CD14-positive monocyte (primary cell): ENCODE results near the gene SCN2A. TPM values are rescaled to one million over a fixed set of nuclear protein-coding genes. Genes with fewer than 3 reads are reported as not detected.

ENCODE experiments used
- DNase-seq, 3 donors: peaks; one replicate each; pipeline ENCODE4 v3.0.0-alpha.2; 2011 to 2022
- H2AFZ ChIP-seq: 2 replicates; pipeline ENCODE4 v1.6.0; 2012; ENCODE audit warnings: mild to moderate bottlenecking, low read depth, low read length, inconsistent platforms; ENCODE audit not compliant: insufficient read depth, poor library complexity, severe bottlenecking
- H3K27ac ChIP-seq, 2 donors: 1 replicate in 1 of 2; 2 replicates in 1 of 2; pipeline ENCODE4 v1.5.1; 2012 to 2013; ENCODE audit warnings: low read length in 2 of 2, control low read depth in 1 of 2, inconsistent platforms in 1 of 2, low read depth in 1 of 2, mild to moderate bottlenecking in 1 of 2
- H3K27me3 ChIP-seq, 2 donors: one replicate each; pipeline versions ENCODE4 v1.6.0 to v1.6.1; 2011 to 2013; ENCODE audit warnings: low read length in 2 of 2; ENCODE audit not compliant: control insufficient read depth in 2 of 2, insufficient read depth in 2 of 2
- H3K36me3 ChIP-seq, 2 donors: replicated peaks in 1 of 2; 1 replicate in 1 of 2; 2 replicates in 1 of 2; pipeline versions ENCODE4 v1.5.1 to v1.6.1; 2012 to 2013; ENCODE audit warnings: low read length in 2 of 2, control low read depth in 1 of 2, inconsistent platforms in 1 of 2, mild to moderate bottlenecking in 1 of 2; ENCODE audit not compliant: insufficient read depth in 2 of 2, control insufficient read depth in 1 of 2
- H3K4me1 ChIP-seq, 2 donors: 1 replicate in 1 of 2; 2 replicates in 1 of 2; pipeline versions ENCODE4 v1.5.1 to v1.6.1; 2012 to 2013; ENCODE audit warnings: low read length in 2 of 2, control low read depth in 1 of 2, inconsistent platforms in 1 of 2, mild to moderate bottlenecking in 1 of 2, moderate library complexity in 1 of 2; ENCODE audit not compliant: insufficient read depth in 2 of 2, control insufficient read depth in 1 of 2
- H3K4me2 ChIP-seq: replicated peaks from 2 replicates; pipeline ENCODE3; 2012; ENCODE audit warnings: low read length, moderate library complexity, mild to moderate bottlenecking; ENCODE audit not compliant: poor library complexity, severe bottlenecking; ENCODE audit errors: extremely low read depth
- H3K4me3 ChIP-seq, 3 experiments: fragments of 200-600 bp in 1 of 3; sonication (generic) in 1 of 3; replicated peaks in 1 of 3; 1 replicate in 2 of 3; 2 replicates in 1 of 3; pipeline ENCODE4 v1.5.1; 2011 to 2013; ENCODE audit warnings: low read length in 3 of 3, mild to moderate bottlenecking in 3 of 3, control low read depth in 2 of 3, low read depth in 2 of 3, inconsistent platforms in 1 of 3, moderate library complexity in 1 of 3
- H3K79me2 ChIP-seq: 2 replicates; pipeline ENCODE4 v1.6.0; 2012; ENCODE audit warnings: mild to moderate bottlenecking, control low read depth, inconsistent platforms, low read length, moderate library complexity; ENCODE audit not compliant: insufficient read depth
- H3K9ac ChIP-seq: 2 replicates; pipeline ENCODE4 v1.6.0; 2017; ENCODE audit warnings: low read length, mild to moderate bottlenecking; ENCODE audit not compliant: insufficient read depth, poor library complexity, severe bottlenecking
- H3K9me3 ChIP-seq, 2 donors: replicated peaks in 1 of 2; 1 replicate in 1 of 2; 2 replicates in 1 of 2; pipeline versions ENCODE4 v1.5.1 to v1.6.1; 2012 to 2013; ENCODE audit warnings: low read length in 2 of 2, control low read depth in 1 of 2; ENCODE audit not compliant: control insufficient read depth in 1 of 2, insufficient read depth in 1 of 2
- H4K20me1 ChIP-seq: 2 replicates; pipeline ENCODE4 v1.6.0; 2012; ENCODE audit warnings: mild to moderate bottlenecking, low read length, control low read depth, moderate library complexity; ENCODE audit not compliant: insufficient read depth
- H3K27ac Mint-ChIP-seq, 7 donors: one replicate each; pipeline ENCODE4 v1.8.0; 2020; ENCODE audit warnings: mild to moderate bottlenecking in 7 of 7, mixed read lengths in 7 of 7, moderate library complexity in 6 of 7, inconsistent platforms in 2 of 7
- H3K27me3 Mint-ChIP-seq, 3 donors: one replicate each; pipeline ENCODE4 v1.8.0; 2021 to 2022; ENCODE audit warnings: low read depth in 3 of 3, mild to moderate bottlenecking in 3 of 3, mixed read lengths in 3 of 3, moderate library complexity in 3 of 3, inconsistent platforms in 1 of 3
- H3K36me3 Mint-ChIP-seq, 2 donors: one replicate each; pipeline ENCODE4 v1.8.0; 2020; ENCODE audit warnings: mixed read lengths in 2 of 2, inconsistent platforms in 1 of 2, mild to moderate bottlenecking in 1 of 2
- H3K4me1 Mint-ChIP-seq: one replicate; pipeline ENCODE4 v1.8.0; 2020; ENCODE audit warnings: mild to moderate bottlenecking, mixed read lengths
- H3K4me3 Mint-ChIP-seq, 2 donors: one replicate each; pipeline ENCODE4 v1.8.0; 2020; ENCODE audit warnings: mild to moderate bottlenecking in 2 of 2, mixed read lengths in 2 of 2, moderate library complexity in 1 of 2
- H3K9me3 Mint-ChIP-seq, 7 donors: one replicate each; pipeline ENCODE4 v1.8.0; 2020 to 2022; ENCODE audit warnings: mixed read lengths in 7 of 7, mild to moderate bottlenecking in 6 of 7, moderate library complexity in 6 of 7, inconsistent platforms in 2 of 7
- WGBS: methylation state at CpG from one replicate; pipeline ENCODE4 v1.1.5; 2013; ENCODE audit warnings: missing lambda C conversion rate; ENCODE audit not compliant: insufficient coverage; 5-methylcytosine and 5-hydroxymethylcytosine counted together
- intact Hi-C, 2 donors: fragments of 100-400 bp; cut with micrococcal nuclease; formaldehyde crosslinking; loops; one replicate each; pipeline versions ENCODE4 v1.15.0 to v1.15.1; 2023
- polyA plus RNA-seq, 3 donors: library from polyadenylated mRNA; depleted of rRNA in 1 of 3; unstranded in 2 of 3; stranded (reverse) in 1 of 3; fragments of 300-500 nt in 2 of 3; fragments of >200 nt in 1 of 3; fragmentation: Illumina TruSeq in 2 of 3; gene quantifications; 1 replicate in 2 of 3; 2 replicates in 1 of 3; pipeline ENCODE4 v1.2.3, GENCODE V29; 2012 to 2021
- TF ChIP-seq, protein P1 (sequence below): fragments of 200-600 bp; IDR thresholded peaks from one replicate; pipeline ENCODE4 v1.8.0; 2022; ENCODE audit warnings: antibody characterized with exemption, mild to moderate bottlenecking

The SCN2A gene
- polyA plus RNA-seq, 3 donors: not detected

DNA sequence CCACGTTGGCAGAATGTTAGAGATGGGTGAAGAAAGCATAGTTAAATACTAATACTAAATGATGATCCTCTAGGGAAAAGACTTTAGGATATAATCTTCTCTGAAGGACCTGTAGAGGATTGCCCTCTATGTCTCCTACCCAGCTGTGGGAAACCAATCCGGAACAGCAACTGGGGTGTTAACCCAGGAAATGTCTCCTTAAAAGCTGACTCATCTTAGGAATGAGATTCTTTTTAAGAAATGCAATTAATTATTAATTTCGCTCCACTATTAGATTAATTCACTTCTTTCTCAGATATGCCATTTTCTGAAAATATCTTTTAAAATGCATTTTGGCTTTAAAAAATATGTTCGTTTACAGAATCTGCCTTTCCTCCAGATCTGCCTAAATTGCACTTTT is 42.8 kb upstream of the SCN2A start:
- Histone ChIP-seq H3K4me2 (no peak overlapping the region), H3K36me3 (no peaks in the 10 kb centered on the region), H3K27ac (no peak overlapping the region), H3K9ac (no peak overlapping the region), H4K20me1 (no peaks in the 10 kb centered on the region), H3K4me3 (no peak overlapping the region), H3K79me2 (no peaks in the 10 kb centered on the region), H3K27me3 (no peaks in the 10 kb centered on the region), H3K4me1 (no peaks in the 10 kb centered on the region), H2AFZ (no peak overlapping the region), H3K9me3 (no peaks in the 10 kb centered on the region)
- Mint-ChIP-seq H3K9me3 (no peaks in the 10 kb centered on the region), H3K4me3 (no peak overlapping the region), H3K4me1 (peaks cover 2% of the 10 kb centered on the region), H3K36me3 (no peaks in the 10 kb centered on the region), H3K27ac (no peak overlapping the region), H3K27me3 (peaks cover 0 to 2% (median 0%) of the 10 kb centered on the region in 3 donors)
- no peak for DNase-seq
- no CpG with 5 or more reads among the region's 4 CpGs for WGBS
- TF ChIP-seq, protein P1, sequence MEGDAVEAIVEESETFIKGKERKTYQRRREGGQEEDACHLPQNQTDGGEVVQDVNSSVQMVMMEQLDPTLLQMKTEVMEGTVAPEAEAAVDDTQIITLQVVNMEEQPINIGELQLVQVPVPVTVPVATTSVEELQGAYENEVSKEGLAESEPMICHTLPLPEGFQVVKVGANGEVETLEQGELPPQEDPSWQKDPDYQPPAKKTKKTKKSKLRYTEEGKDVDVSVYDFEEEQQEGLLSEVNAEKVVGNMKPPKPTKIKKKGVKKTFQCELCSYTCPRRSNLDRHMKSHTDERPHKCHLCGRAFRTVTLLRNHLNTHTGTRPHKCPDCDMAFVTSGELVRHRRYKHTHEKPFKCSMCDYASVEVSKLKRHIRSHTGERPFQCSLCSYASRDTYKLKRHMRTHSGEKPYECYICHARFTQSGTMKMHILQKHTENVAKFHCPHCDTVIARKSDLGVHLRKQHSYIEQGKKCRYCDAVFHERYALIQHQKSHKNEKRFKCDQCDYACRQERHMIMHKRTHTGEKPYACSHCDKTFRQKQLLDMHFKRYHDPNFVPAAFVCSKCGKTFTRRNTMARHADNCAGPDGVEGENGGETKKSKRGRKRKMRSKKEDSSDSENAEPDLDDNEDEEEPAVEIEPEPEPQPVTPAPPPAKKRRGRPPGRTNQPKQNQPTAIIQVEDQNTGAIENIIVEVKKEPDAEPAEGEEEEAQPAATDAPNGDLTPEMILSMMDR: no peak
- intact Hi-C loops: no loop called here

DNA sequence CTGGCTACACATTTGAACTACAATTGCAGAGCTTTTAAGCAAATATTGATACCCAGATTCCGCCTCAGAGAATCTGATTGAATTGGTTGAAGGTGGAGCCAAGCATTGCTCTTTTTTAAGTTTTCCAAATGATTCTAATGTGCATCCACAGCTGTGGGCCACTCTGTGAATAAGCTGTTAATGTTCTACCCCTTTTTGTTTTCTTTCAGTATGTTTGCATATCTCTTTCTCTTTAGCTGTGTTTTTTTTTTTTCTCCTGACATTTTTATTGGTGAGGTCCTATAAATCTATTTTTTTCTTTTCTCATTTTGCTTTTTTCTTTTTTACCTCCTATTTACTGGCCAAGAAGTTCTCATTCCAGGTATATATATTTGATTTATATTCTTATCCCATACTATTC is 41.9 kb upstream of the SCN2A start:
- H2AFZ ChIP-seq: no peak overlapping the region
- Mint-ChIP-seq H3K36me3 (no peaks in the 10 kb centered on the region), H3K4me1 (peaks cover 4% of the 10 kb centered on the region), H3K4me3 (no peak overlapping the region), H3K9me3 (no peaks in the 10 kb centered on the region), H3K27me3 (peaks cover 0 to 2% (median 0%) of the 10 kb centered on the region in 3 donors), H3K27ac (no peak overlapping the region)
- no peak for DNase-seq
- no peaks in the 10 kb centered on the region for H3K9me3 ChIP-seq
- intact Hi-C loops: no loop called here
- TF ChIP-seq, protein P1: no peak
- H3K27ac ChIP-seq: no peak overlapping the region
- H3K9ac ChIP-seq: no peak overlapping the region
- H3K79me2 ChIP-seq: no peaks in the 10 kb centered on the region
- no peaks in the 10 kb centered on the region for H3K36me3 ChIP-seq
- no peaks in the 10 kb centered on the region for H3K4me1 ChIP-seq
- H3K4me2 ChIP-seq: no peak overlapping the region
- H3K4me3 ChIP-seq: no peak overlapping the region
- H4K20me1 ChIP-seq: no peaks in the 10 kb centered on the region
- WGBS: no CpG with 5 or more reads among the region's 1 CpG
- no peaks in the 10 kb centered on the region for H3K27me3 ChIP-seq
